Measurements from ENCODE around the gene DIAPH3.

DIAPH3 gene

DNA sequence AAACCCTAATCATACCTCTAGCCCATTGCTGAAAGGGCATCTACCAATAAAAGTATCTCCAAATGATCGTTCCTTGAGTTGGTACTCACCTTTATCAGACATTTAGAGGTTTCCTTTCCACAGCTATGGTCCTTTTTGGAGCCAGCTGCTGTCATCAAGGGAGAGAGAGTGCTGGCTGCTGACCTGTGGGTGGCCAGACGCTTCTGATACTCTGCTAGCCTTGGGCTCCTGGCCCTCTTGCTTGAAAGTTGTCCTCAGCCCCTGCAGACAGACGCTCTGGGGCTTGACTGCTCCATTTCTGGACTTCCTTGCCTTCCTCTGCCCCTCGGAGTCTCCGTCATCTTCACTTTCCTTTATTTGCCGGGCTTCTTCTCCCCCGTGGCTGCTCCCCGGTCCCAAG is 499.1 kb downstream of the DIAPH3 start:
- no peak for DNase-seq

- no peak for DNase-seq
These were observed 500.0 kb downstream of the DIAPH3 start for GRCh38 chr13:59663707-59664106.

DNA sequence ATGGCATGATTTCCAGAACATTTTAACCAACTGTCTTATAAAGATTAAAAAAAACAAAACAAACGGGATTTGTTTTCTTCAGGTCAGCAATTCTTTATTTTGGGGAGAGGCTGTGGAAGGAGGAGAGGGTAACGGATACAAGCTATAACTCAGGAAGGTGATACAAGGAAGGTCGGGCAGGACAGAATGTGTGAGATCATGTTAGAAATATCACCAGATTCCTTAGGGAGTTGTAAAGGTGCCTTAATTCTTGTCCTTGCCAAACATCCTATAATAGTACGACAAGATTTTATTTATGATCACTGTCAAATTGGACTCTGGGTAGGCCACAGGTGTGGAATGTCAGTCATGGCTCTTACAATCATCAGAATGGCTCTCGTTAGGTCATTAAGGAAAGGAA is 503.1 kb downstream of the DIAPH3 start:
- no peak for DNase-seq

DNA sequence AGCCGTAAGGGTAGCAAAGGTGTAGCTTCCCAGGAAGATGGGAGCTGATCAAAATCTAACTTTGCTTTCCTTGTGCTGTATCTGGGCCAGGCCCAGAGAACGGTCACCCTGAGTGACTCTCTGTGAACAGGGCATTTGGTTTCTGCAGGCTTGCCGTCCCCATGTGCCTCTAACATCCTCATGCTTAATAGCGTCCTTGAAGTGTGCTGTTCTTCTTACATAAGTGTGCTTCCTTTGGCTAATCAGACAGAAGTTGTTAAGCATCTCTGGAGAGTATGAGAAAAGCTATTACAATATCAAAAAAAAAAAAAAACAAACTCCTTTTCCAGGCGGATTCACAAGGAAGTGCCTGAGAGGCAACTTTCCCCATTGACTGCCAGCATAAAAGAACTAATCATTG is 503.7 kb downstream of the DIAPH3 start:
- no peak for DNase-seq

GRCh38 chr13:59658738-59659330 is 504.9 kb downstream of the DIAPH3 start:
- DNase-seq, result no peak

DNA sequence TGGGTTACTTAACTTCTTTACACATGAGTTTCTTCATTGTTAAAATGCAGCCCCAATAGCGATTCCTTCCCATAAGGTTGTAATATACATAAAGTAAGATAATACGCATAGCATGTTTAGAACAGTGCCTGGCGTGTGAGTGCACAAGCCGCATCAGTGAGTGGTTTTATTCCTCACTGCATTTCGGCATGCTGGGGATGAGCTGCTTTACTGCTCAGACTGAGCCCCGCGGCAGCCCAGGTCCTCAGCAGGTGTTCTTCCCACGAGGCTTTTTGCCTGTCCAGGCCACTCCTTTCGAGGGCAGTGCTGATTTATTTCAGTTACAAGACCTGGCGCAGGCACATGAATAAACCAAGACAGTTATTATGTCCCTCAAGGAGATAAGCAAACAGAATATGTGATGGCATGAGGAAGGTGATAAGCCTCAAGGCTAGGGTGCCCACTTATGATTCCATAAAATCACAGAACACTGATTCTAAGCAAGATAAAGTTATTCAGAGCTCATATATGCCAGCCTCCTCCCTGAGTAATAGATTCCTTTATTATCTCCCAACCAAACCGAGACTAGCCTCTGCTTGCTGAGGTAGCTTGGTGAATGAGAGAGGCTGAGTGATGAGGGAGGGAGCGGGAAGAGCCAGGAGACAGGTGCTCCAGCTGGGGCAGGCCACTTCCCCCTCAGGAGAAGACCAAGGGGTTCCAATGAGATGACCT is 505.5 kb downstream of the DIAPH3 start:
- DNase-seq, result no peak

DNA sequence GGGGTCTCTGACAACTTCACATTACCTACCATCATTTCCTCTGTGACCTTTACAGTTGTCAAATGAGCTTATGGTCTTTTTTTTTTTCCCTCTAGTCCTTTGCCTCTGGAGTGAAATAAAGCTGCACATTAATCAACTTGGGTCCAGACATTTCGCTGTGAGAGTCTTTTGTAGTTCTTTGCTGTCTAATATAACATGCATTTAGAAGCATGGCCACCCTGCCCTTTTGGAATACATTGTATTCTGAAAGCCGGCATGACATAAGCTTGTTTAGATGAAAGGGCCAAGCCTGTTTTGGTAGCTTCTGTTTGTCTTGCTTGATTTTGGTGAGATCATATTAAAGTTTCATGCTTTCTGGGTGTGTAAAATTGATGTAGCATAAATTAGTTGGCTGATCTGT is 509.8 kb downstream of the DIAPH3 start:
- no peak for DNase-seq

GRCh38 chr13:59651479-59651878 is 512.2 kb downstream of the DIAPH3 start:
- no peak for DNase-seq

- DNase-seq, result no peak
These were observed 519.7 kb downstream of the DIAPH3 start for GRCh38 chr13:59643906-59644626.

DNA sequence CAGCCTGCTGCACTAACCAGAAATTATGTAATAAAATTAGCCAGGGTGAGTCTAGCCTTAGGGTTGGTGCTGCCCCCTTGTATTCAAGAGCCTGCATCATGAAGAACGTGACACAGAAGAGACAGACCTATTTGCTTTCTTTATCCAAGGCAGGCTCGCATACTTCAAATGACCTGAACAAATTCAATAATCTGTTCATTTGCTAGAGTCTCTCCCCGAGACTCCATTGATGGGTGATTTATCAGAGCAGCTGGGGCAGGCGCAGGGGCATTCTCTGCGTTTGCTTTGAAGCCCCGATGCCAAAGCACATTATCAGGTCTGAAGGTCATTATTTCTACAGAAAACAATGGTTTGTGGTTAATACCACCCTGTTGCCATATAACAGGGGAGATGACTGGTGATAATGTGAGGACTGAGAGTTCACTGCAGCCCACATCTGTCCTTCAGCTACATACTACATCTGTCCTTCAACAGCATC is 520.3 kb downstream of the DIAPH3 start:
- no peak for DNase-seq

DNA sequence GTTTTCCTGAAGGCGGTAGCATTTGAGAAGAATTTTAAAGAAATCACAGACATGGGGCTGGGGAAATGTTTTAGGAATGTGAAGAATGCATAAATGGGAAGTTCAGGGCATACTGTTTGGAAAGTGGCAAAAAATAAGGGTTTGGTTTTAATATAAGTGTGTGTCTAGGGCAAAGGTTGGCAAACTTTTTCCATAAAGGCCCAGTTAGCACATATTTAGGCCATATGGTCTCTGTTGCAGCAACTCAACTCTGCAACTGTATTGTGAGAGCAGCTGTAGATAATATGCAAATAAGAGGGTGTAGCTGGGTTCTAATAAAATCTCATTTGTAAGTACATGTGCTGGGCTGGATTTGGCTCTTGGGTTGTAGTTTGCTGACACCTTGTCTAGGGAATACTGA is 521.9 kb downstream of the DIAPH3 start:
- DNase-seq, result no peak

DNA sequence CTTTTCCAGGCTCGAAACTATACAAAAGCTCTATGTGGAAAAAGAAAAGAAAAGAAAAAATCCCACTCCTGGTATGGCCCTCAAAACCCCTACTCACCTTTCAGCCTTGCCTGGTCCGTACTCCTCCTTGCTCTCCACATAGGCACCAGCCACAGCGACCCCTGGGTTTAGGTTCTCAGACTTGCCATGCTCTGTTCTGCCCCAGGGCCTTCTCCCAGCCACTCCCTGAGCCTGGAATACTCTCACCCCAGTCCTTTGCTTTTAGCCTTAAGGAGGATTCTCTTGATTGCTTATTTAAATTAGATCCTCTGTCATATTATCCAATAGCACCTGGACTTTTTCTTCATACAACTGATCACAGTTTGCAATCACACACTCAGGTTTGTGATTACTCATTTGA is 522.5 kb downstream of the DIAPH3 start:
- no peak for DNase-seq

DNA sequence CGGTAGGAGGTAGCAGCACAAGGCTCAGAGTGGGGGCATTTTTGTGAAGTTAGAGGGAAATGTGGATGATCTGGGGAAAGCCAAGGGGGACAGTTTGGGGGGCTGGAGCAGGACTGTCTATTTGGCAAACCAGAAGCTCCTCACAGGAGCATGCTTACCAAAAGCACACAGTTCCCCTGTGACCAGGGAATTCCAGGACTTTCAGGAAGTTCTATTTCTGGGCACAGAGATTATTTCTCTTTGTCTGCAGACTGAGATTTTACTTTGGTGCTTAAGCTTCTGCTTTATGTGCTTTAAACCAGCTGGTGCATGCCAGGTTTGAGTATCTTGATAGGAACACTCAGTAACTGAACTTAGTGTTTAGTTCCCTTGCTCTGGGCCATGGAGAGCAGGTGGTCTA is 525.3 kb downstream of the DIAPH3 start:
- no peak for DNase-seq

DNA sequence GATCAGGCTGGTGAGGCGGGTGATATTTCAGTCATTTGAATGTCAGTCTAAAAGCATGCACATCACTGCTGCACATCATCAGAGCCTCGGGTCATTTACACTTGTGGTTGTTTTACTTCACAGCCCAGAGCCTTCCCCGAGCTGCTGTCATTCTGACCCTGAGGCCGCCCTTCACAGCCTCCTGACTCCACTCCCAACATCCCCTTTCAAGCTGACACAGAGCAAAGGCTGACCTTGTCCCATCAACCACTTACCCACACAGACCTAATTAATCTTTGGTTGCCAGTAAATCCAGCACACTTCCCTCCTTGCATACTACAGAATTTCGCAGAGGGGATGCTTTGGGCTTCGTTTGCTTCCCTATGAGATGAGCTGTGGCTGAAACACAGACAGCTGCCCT is 528.1 kb downstream of the DIAPH3 start:
- no peak for DNase-seq

- no peak for DNase-seq
These were observed 530.4 kb downstream of the DIAPH3 start for GRCh38 chr13:59633290-59633689.

DNA sequence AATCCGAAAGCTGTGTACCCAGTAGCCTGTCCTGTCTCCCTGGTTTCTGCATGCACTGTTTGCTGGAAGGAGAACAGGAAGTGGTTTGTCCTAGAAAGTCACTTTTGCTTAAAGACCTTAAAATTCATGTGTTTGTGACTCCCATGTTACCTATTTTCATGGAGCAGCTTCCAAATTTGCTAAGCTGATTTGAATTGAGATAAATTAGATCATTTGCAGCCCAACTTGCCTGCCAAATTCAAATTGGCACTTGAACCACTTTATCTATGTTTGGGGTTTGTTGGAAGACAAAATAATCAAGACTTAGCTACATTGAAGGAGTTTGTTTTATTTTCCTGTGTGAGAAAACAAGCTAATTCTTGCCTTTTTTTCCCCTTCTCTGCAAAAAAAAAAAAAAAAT is 532.5 kb downstream of the DIAPH3 start:
- DNase-seq, result no peak

- no peak for DNase-seq
These were observed 538.6 kb downstream of the DIAPH3 start for GRCh38 chr13:59625111-59625510.

- no peak for DNase-seq
These were observed 540.4 kb downstream of the DIAPH3 start for GRCh38 chr13:59623206-59623915.

DNA sequence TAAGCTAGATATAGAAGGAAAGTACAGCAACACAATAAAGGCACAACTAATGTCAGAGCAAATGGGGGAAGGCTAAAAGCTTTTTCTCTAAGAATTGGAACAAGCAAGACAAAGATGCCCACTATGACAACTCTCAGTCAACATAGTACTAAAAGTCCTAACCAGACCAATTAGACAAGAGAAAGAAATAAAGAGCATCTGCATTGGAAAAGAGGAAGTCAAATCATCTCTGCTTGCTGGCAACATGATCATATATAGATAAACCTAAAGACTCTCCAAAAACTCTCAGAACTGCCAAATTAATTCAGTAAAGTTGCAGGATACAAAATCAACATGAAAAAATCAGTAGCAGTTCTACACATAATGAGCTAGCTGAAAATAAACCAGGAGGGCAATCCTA is 542.0 kb downstream of the DIAPH3 start:
- no peak for DNase-seq

Measured in activated naive CD4-positive, alpha-beta T cell treated with Interleukin-2 at 50 U/mL for 16 hours (primary cell).